ENCODE data around the gene PPIL1. TPM values are rescaled to one million over a fixed set of nuclear protein-coding genes. Genes with fewer than 3 reads are reported as not detected.

Gene PPIL1
- total and polyA plus RNA-seq, 2 of the 8 experiments (the other 6 are each of a cell fraction or from before 2014, with no cell fraction given), result 83.7 to 86.5 TPM

- TF ChIP-seq CHD7 (IDR thresholded peaks at IDR 0.05; ENCODE audit: insufficient replicate concordance, low read length), result no peak
- no peak for TF ChIP-seq ZNF274 (IDR thresholded peaks at IDR 0.05; ENCODE audit: borderline replicate concordance, extremely low read depth, low read length)
- no peak for TF ChIP-seq SP4 (IDR thresholded peaks at IDR 0.05; ENCODE audit: low read length)
- no peak for TF ChIP-seq SUZ12 (IDR thresholded peaks at IDR 0.05; ENCODE audit: low read length)
- no peak for TF ChIP-seq RXRA (IDR thresholded peaks at IDR 0.05; ENCODE audit: insufficient read depth, low read depth, low read length)
- TF ChIP-seq USF2 (IDR thresholded peaks at IDR 0.05; ENCODE audit: low read length), result no peak
Observed at GRCh38 chr6:36822506-36823269, 51.9 kb downstream of the PPIL1 start (continued).
